Dendritic cell treated with granulocyte-macrophage colony-stimulating factor and Interleukin-4, amounts not matched to agents 40 ng/mL and 50 ng/mL, for 4 days (primary cell): ENCODE results near the gene NHLRC4.

Source experiments
- H3K27ac Mint-ChIP-seq: one replicate; pipeline ENCODE4 v1.8.0; 2022; ENCODE audit warnings: mild to moderate bottlenecking, mixed read lengths
- H3K27me3 Mint-ChIP-seq: one replicate; pipeline ENCODE4 v1.8.0; 2022; ENCODE audit warnings: mild to moderate bottlenecking, mixed read lengths
- H3K36me3 Mint-ChIP-seq: one replicate; pipeline ENCODE4 v1.8.0; 2022; ENCODE audit warnings: low read depth, mixed read lengths
- H3K4me1 Mint-ChIP-seq: one replicate; pipeline ENCODE4 v1.8.0; 2022; ENCODE audit warnings: low read depth, mixed read lengths
- H3K4me3 Mint-ChIP-seq: one replicate; pipeline ENCODE4 v1.8.0; 2022; ENCODE audit warnings: mild to moderate bottlenecking, moderate library complexity, mixed read lengths
- H3K9me3 Mint-ChIP-seq: one replicate; pipeline ENCODE4 v1.8.0; 2022; ENCODE audit warnings: mixed read lengths
- intact Hi-C: fragments of 100-400 bp; cut with micrococcal nuclease; formaldehyde crosslinking; loops from one replicate; pipeline ENCODE4 v1.15.0; 2022

NHLRC4 gene

GRCh38 chr16:586645-587590 is 20.1 kb downstream of the NHLRC4 start:
- Mint-ChIP-seq H3K36me3 (peaks cover 36% of the 10 kb centered on the region), H3K27ac (peak overlapping the region; percentile 35)
- intact Hi-C loops = no loop called here

DNA sequence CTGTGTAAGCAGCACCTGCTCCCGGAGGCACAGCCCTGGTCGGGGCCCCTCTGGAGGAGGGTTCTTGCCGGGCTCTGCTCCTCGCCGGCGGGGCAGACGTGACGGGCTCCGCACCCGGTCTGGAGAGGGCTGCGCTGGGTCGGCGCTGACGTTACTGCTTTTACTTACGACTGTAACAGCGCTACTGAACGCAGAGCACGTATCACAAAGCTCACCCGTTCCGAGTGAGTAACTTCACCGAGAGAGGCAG is 21.8 kb downstream of the NHLRC4 start:
- Mint-ChIP-seq H3K4me3 (peak overlapping the region; percentile 93), H3K27ac (peak overlapping the region; percentile 99), H3K36me3 (peaks cover 26% of the 10 kb centered on the region), H3K9me3 (no peaks in the 10 kb centered on the region), H3K27me3 (peaks cover 17% of the 10 kb centered on the region), H3K4me1 (peaks cover 48% of the 10 kb centered on the region)
- intact Hi-C loops = no loop called here

More at GRCh38 chr16:586645-587590, 20.1 kb downstream of the NHLRC4 start:
- Mint-ChIP-seq H3K27me3 (peaks cover 17% of the 10 kb centered on the region), H3K4me1 (peaks cover 32% of the 10 kb centered on the region), H3K4me3 (peak overlapping the region; percentile 37), H3K9me3 (no peaks in the 10 kb centered on the region)

DNA sequence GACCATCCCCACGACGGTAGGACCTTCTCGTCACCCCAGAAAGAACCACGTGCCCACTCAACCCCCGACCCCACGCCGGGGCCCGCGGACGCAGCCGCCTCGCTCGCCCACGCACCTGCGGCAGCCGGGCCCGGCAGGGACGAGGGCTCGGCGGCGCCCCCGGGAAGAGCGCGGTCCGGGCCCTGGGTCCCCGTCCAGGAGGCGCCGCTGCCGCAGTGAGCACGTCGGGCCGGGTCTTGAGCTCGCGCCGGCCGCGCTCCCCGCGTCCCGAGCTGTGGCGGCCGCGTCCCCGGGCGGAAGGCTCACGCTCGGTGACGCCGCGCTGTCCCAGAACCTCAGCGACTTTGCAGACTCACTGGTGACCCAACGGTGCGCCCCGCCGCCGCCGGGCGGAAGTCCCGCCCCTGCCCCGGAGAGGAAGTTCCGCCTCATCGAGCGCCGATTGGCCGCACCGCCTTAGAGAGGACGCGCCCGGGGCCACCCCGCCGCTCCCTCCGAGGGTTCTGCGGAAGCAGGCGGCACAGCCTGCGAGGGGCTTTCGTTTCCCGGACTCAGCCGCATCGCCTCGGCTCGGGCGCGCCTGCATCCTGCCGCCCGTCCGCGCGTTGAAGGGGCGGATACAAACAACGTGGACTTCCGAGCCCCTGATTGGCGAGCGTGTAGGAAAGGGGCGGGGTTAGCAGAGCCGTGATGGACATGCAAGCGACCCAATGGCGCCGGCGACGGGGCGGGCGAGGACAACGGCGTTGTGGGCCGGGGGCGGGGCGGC is 22.3 kb downstream of the NHLRC4 start:
- intact Hi-C loops = loop anchor here (1.0 kb wide), 2 partner anchors 47 to 60 kb away; partner anchors contain the start of genes METTL26 and WDR90
- Mint-ChIP-seq H3K4me3 (peak overlapping the region; percentile 93), H3K27me3 (peaks cover 17% of the 10 kb centered on the region), H3K36me3 (peaks cover 28% of the 10 kb centered on the region), H3K27ac (peak overlapping the region; percentile 99), H3K4me1 (peaks cover 53% of the 10 kb centered on the region), H3K9me3 (no peaks in the 10 kb centered on the region)

GRCh38 chr16:589658-590187 is 22.9 kb downstream of the NHLRC4 start, which contains the start of gene RAB40C:
RAB40C (plus strand) TSS chr16:590066; CDS start chr16:590292, 226 bp downstream.
- Mint-ChIP-seq H3K9me3 (no peaks in the 10 kb centered on the region), H3K27ac (peak within 1 kb of the TSS; percentile 99), H3K4me3 (peak within 1 kb of the TSS; percentile 93), H3K36me3 (peaks cover 32% of the 10 kb centered on the region), H3K27me3 (peaks cover 16% of the 10 kb centered on the region), H3K4me1 (peaks cover 60% of the 10 kb centered on the region)
- intact Hi-C loops = loop anchor here (1.0 kb wide), 2 partner anchors 47 to 60 kb away; partner anchors contain the start of genes METTL26 and WDR90

DNA sequence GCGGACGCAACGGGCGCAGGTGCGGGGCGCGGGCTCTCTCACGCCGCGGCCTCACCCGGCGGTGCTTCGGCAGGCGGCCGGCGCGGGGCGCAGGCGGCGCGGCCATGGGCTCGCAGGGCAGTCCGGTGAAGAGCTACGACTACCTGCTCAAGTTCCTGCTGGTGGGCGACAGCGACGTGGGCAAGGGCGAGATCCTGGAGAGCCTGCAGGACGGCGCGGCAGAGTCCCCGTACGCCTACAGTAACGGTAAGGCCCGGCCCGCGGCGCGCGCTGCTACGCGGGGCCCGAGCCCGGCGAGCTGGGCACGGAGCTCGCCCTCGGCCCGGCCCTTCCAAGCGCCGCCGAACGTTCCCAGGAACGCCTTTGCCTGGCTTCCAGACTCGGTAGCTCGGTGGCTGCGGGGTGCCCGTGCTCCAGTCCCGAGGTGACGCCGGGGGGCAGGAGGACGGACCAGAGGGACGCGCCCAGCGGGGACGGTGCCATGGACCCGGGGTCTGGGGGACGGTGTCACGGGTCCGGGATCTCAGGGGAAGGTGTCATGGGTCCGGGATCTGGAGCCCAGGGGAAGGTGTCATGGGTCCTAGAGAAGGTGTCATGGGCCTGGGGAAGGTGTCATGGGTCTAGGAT is 23.5 kb downstream of the NHLRC4 start:
- intact Hi-C loops = no loop called here
- Mint-ChIP-seq H3K36me3 (peaks cover 36% of the 10 kb centered on the region), H3K27ac (peak overlapping the region; percentile 99), H3K9me3 (no peaks in the 10 kb centered on the region), H3K4me1 (peaks cover 65% of the 10 kb centered on the region), H3K27me3 (peaks cover 14% of the 10 kb centered on the region), H3K4me3 (peak overlapping the region; percentile 73)

- H3K36me3 Mint-ChIP-seq = peaks cover 40% of the 10 kb centered on the region
- peaks cover 9% of the 10 kb centered on the region for H3K27me3 Mint-ChIP-seq
- intact Hi-C loops = no loop called here
- peak overlapping the region; percentile 73 for H3K4me3 Mint-ChIP-seq
- H3K4me1 Mint-ChIP-seq = peaks cover 69% of the 10 kb centered on the region
- peak overlapping the region; percentile 99 for H3K27ac Mint-ChIP-seq
- no peaks in the 10 kb centered on the region for H3K9me3 Mint-ChIP-seq
These were observed 24.0 kb downstream of the NHLRC4 start for GRCh38 chr16:590815-591200.

GRCh38 chr16:591231-591630 is 24.4 kb downstream of the NHLRC4 start:
- peaks cover 73% of the 10 kb centered on the region for H3K4me1 Mint-ChIP-seq
- intact Hi-C loops = no loop called here

DNA sequence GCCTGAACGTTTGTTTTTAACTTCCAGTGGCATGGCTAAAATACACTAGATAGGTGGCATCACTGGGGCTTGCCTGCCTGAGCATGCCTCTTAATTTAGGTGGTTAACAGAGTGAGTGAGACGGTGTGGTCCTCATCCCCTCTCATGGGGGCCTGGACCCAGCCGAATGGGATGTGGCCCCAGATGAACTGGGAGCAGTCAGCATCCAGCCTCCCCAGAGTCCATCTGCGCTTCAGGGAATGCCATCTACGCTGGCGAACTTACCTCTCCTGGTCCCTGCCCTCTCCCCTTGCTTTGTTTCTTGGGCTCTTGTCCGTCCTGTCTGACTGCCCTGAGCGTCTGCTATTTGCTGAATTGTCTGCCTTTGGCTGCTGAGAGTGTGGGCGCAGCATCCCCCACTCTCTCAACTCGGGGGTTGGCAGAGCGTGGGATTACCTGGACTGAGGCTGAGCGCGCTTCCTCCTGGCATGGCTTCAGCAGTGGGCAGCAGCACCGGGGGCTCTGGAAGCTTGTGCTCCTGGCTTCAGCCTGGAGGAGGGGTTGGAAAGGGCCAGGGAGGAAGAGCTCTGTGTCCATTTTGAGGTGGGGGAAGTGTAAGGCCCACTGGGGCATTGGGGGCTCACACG is 25.2 kb downstream of the NHLRC4 start:
- H3K27me3 Mint-ChIP-seq = peaks cover under 1% of the 10 kb centered on the region
- H3K9me3 Mint-ChIP-seq = no peaks in the 10 kb centered on the region
- H3K4me3 Mint-ChIP-seq = no peak overlapping the region
- H3K36me3 Mint-ChIP-seq = peaks cover 52% of the 10 kb centered on the region
- H3K27ac Mint-ChIP-seq = peak overlapping the region; percentile 68
- intact Hi-C loops = no loop called here
- peaks cover 81% of the 10 kb centered on the region for H3K4me1 Mint-ChIP-seq

More at GRCh38 chr16:591231-591630, 24.4 kb downstream of the NHLRC4 start:
- Mint-ChIP-seq H3K27me3 (peaks cover 5% of the 10 kb centered on the region), H3K36me3 (peaks cover 45% of the 10 kb centered on the region), H3K9me3 (no peaks in the 10 kb centered on the region), H3K27ac (peak overlapping the region; percentile 99), H3K4me3 (peak overlapping the region; percentile 73)

GRCh38 chr16:592518-593306 is 25.9 kb downstream of the NHLRC4 start:
- no peak overlapping the region for H3K4me3 Mint-ChIP-seq
- peaks cover 76% of the 10 kb centered on the region for H3K4me1 Mint-ChIP-seq
- H3K9me3 Mint-ChIP-seq = no peaks in the 10 kb centered on the region
- peaks cover 56% of the 10 kb centered on the region for H3K36me3 Mint-ChIP-seq
- H3K27ac Mint-ChIP-seq = peak overlapping the region; percentile 68
- intact Hi-C loops = no loop called here
- H3K27me3 Mint-ChIP-seq = no peaks in the 10 kb centered on the region

GRCh38 chr16:593406-593805 is 26.6 kb downstream of the NHLRC4 start:
- peaks cover 56% of the 10 kb centered on the region for H3K36me3 Mint-ChIP-seq
- H3K4me1 Mint-ChIP-seq = peaks cover 69% of the 10 kb centered on the region
- intact Hi-C loops = no loop called here
- H3K27ac Mint-ChIP-seq = peak overlapping the region; percentile 68
- H3K9me3 Mint-ChIP-seq = no peaks in the 10 kb centered on the region
- H3K27me3 Mint-ChIP-seq = no peaks in the 10 kb centered on the region
- no peak overlapping the region for H3K4me3 Mint-ChIP-seq

DNA sequence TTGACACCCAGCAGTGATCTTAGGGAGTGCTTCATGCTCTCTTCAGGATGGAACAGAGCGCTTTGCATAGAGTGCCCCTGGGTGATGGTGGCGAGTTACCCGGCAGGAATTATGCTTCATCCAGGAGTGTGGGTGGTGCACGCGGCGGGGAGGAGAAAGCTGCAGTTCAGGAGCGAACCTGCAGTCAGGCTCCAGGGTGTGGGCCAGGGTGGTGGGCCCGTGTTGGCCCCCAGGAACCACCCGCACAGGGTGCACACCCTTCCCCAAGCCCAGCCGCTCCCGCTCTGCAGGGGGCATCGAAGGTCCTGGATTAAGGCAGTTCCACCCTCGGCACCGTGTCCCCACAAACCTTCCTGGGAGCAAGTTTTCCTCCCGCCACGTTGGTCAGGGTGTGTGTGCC is 27.0 kb downstream of the NHLRC4 start:
- peak overlapping the region; percentile 68 for H3K27ac Mint-ChIP-seq
- H3K4me1 Mint-ChIP-seq = peaks cover 66% of the 10 kb centered on the region
- no peaks in the 10 kb centered on the region for H3K27me3 Mint-ChIP-seq
- intact Hi-C loops = no loop called here
- H3K36me3 Mint-ChIP-seq = peaks cover 56% of the 10 kb centered on the region
- H3K9me3 Mint-ChIP-seq = no peaks in the 10 kb centered on the region
- no peak overlapping the region for H3K4me3 Mint-ChIP-seq

DNA sequence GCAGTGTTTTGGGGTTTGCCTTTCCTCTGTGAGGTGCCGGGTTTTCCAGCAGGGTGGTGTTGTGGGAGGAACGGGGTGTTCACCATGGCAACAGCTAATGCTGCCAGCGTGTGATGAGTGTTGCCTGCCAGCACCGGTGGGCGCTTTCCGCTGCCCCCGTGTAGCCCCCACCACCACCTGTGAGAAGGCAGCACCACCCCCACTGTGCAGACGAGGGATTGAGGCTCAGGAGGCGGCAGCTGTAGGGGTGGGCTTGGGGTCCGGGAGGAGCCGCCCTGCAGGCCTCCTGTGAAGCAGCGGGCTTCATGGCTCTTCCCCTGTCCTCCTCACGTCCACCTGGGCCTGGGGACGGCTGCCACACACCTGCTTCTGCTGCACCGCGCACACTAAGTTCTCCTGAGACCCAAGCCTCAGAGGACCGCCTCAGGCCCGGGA is 28.3 kb downstream of the NHLRC4 start:
- intact Hi-C loops = no loop called here
- H3K4me1 Mint-ChIP-seq = peaks cover 66% of the 10 kb centered on the region
- no peak overlapping the region for H3K4me3 Mint-ChIP-seq
- peaks cover 57% of the 10 kb centered on the region for H3K36me3 Mint-ChIP-seq
- no peaks in the 10 kb centered on the region for H3K27me3 Mint-ChIP-seq
- no peak overlapping the region for H3K27ac Mint-ChIP-seq
- no peaks in the 10 kb centered on the region for H3K9me3 Mint-ChIP-seq
